T-helper 9 cell (primary cell): ENCODE results near the gene GRID1.

Experiments
- DNase-seq: peaks from one replicate; pipeline ENCODE4 v3.0.0-alpha.2; 2020

Gene GRID1

GRCh38 chr10:86024281-86025041 lies 342.1 kb downstream of the GRID1 start:
- DNase-seq = no peak

- DNase-seq = no peak
Measured at GRCh38 chr10:86023931-86024280, 342.7 kb downstream of the GRID1 start.

- DNase-seq = no peak
Measured at GRCh38 chr10:86023336-86023735, 343.3 kb downstream of the GRID1 start.

- DNase-seq = no peak
Measured at GRCh38 chr10:86022906-86023305, 343.7 kb downstream of the GRID1 start.

GRCh38 chr10:86020134-86020533 lies 346.5 kb downstream of the GRID1 start:
- no peak for DNase-seq

GRCh38 chr10:86019141-86019540 lies 347.5 kb downstream of the GRID1 start:
- no peak for DNase-seq

GRCh38 chr10:86018735-86019058 lies 347.9 kb downstream of the GRID1 start:
- DNase-seq = no peak

- no peak for DNase-seq
Measured at GRCh38 chr10:86017841-86018734, 348.5 kb downstream of the GRID1 start.

GRCh38 chr10:86013568-86013967 lies 353.0 kb downstream of the GRID1 start:
- no peak for DNase-seq

- DNase-seq = no peak
Measured at GRCh38 chr10:86007171-86007570, 359.4 kb downstream of the GRID1 start.

- DNase-seq = no peak
Measured at GRCh38 chr10:86004337-86004736, 362.3 kb downstream of the GRID1 start.

GRCh38 chr10:86003201-86003621 lies 363.4 kb downstream of the GRID1 start:
- no peak for DNase-seq

GRCh38 chr10:86001521-86001920 lies 365.1 kb downstream of the GRID1 start:
- DNase-seq = no peak

GRCh38 chr10:85997544-85997943 lies 369.1 kb downstream of the GRID1 start:
- no peak for DNase-seq

GRCh38 chr10:85995791-85996190 lies 370.8 kb downstream of the GRID1 start:
- DNase-seq = no peak

GRCh38 chr10:85993840-85994507 lies 372.6 kb downstream of the GRID1 start:
- no peak for DNase-seq

GRCh38 chr10:85993140-85993539 lies 373.5 kb downstream of the GRID1 start:
- no peak for DNase-seq

GRCh38 chr10:85992324-85992723 lies 374.3 kb downstream of the GRID1 start:
- no peak for DNase-seq

GRCh38 chr10:85986777-85987176 lies 379.8 kb downstream of the GRID1 start:
- no peak for DNase-seq

- DNase-seq = no peak
Measured at GRCh38 chr10:85983051-85983450, 383.5 kb downstream of the GRID1 start.

GRCh38 chr10:85979598-85979997 lies 387.0 kb downstream of the GRID1 start:
- DNase-seq = no peak

- no peak for DNase-seq
Measured at GRCh38 chr10:85978566-85979358, 387.8 kb downstream of the GRID1 start.

- no peak for DNase-seq
Measured at GRCh38 chr10:85977642-85978041, 389.0 kb downstream of the GRID1 start.
